ENCODE results near the gene TMED1. TPM values are rescaled to one million over a fixed set of nuclear protein-coding genes. Genes with fewer than 3 reads are reported as not detected.

TMED1 gene
- total and polyA plus RNA-seq, 9 of the 15 experiments (the other 6 are each of a cell fraction or from before 2014, with no cell fraction given), result 0.86 to 30.2 (median 23.5) TPM

GRCh38 chr19:10820173-10820572, 15.8 kb downstream of the TMED1 start (continued):
- TF ChIP-seq, protein P1, sequence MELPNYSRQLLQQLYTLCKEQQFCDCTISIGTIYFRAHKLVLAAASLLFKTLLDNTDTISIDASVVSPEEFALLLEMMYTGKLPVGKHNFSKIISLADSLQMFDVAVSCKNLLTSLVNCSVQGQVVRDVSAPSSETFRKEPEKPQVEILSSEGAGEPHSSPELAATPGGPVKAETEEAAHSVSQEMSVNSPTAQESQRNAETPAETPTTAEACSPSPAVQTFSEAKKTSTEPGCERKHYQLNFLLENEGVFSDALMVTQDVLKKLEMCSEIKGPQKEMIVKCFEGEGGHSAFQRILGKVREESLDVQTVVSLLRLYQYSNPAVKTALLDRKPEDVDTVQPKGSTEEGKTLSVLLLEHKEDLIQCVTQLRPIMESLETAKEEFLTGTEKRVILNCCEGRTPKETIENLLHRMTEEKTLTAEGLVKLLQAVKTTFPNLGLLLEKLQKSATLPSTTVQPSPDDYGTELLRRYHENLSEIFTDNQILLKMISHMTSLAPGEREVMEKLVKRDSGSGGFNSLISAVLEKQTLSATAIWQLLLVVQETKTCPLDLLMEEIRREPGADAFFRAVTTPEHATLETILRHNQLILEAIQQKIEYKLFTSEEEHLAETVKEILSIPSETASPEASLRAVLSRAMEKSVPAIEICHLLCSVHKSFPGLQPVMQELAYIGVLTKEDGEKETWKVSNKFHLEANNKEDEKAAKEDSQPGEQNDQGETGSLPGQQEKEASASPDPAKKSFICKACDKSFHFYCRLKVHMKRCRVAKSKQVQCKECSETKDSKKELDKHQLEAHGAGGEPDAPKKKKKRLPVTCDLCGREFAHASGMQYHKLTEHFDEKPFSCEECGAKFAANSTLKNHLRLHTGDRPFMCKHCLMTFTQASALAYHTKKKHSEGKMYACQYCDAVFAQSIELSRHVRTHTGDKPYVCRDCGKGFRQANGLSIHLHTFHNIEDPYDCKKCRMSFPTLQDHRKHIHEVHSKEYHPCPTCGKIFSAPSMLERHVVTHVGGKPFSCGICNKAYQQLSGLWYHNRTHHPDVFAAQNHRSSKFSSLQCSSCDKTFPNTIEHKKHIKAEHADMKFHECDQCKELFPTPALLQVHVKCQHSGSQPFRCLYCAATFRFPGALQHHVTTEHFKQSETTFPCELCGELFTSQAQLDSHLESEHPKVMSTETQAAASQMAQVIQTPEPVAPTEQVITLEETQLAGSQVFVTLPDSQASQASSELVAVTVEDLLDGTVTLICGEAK (IDR thresholded peaks at IDR 0.05), result no peak
- TF ChIP-seq, protein P1 (CRISPR knock-in tag; IDR thresholded peaks at IDR 0.05), result 0 out of 2 replicates have a peak, but pooled peaks have one; percentile 35
- TF ChIP-seq ATF7 (IDR thresholded peaks at IDR 0.05) (no peak), CTCF (IDR thresholded peaks at IDR 0.05 in 2 of 3, conservative IDR thresholded peaks at IDR 0.05 in 1 of 3; ENCODE audit: insufficient read depth in 2 of 3, low read depth in 1 of 3, low read length in 3 of 3) (peak; percentile 44 to 70 (median 54)), SUPT5H (IDR thresholded peaks at IDR 0.05) (peak; percentile 16; the same call in 1 of the 2 replicates), SMAD1 (IDR thresholded peaks at IDR 0.05; ENCODE audit: low read depth, low read length, partially characterized antibody) (no peak), PTBP1 (IDR thresholded peaks at IDR 0.05; ENCODE audit: low read depth, low read length) (no peak), ZNF146 (CRISPR knock-in tag; IDR thresholded peaks at IDR 0.05; ENCODE audit: unreplicated experiment) (no peak), ZZZ3 (IDR thresholded peaks at IDR 0.05) (no peak), KHSRP (IDR thresholded peaks at IDR 0.05) (no peak), RAD21 (CRISPR knock-in tag; conservative IDR thresholded peaks at IDR 0.05 in 1 of 2, IDR thresholded peaks at IDR 0.05 in 1 of 2) (peak in 1 of 2 experiments; percentile 49; a peak in 2 of 4 replicates), KLF10 (CRISPR knock-in tag; IDR thresholded peaks at IDR 0.05) (no peak), ZFP36 (IDR thresholded peaks at IDR 0.05; ENCODE audit: low read depth, low read length, partially characterized antibody) (peak; percentile 69), ZEB2 (IDR thresholded peaks at IDR 0.05) (no peak)
- TF ChIP-seq, protein P2, sequence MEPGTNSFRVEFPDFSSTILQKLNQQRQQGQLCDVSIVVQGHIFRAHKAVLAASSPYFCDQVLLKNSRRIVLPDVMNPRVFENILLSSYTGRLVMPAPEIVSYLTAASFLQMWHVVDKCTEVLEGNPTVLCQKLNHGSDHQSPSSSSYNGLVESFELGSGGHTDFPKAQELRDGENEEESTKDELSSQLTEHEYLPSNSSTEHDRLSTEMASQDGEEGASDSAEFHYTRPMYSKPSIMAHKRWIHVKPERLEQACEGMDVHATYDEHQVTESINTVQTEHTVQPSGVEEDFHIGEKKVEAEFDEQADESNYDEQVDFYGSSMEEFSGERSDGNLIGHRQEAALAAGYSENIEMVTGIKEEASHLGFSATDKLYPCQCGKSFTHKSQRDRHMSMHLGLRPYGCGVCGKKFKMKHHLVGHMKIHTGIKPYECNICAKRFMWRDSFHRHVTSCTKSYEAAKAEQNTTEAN (CRISPR knock-in tag; IDR thresholded peaks at IDR 0.05), result no peak

Measured in K562 (cell line).